Suppressor macrophage treated with lipopolysaccharide for 4 hours (primary cell): ENCODE measurements around the gene SRPK2.
A peak's percentile ranks its signal among the peaks of the same experiment; 100 is the strongest.
"Not testable (repeated sequence)": the region's sequence is repeated elsewhere in the genome, so short reads cannot be mapped to it uniquely, and the experiment has no call there.

Source experiments
- DNase-seq: peaks from one replicate; pipeline ENCODE4 v3.0.0-alpha.2; 2020

The SRPK2 gene

GRCh38 chr7:105297309-105297708 is 91.4 kb downstream of the SRPK2 start:
- no peak for DNase-seq

GRCh38 chr7:105296491-105296890 is 92.2 kb downstream of the SRPK2 start:
- no peak for DNase-seq

- no peak for DNase-seq
These were observed 92.9 kb downstream of the SRPK2 start for GRCh38 chr7:105295596-105296352.

- not testable (repeated sequence) for DNase-seq
These were observed 94.2 kb downstream of the SRPK2 start for GRCh38 chr7:105294482-105294881.

GRCh38 chr7:105289704-105290103 is 99.0 kb downstream of the SRPK2 start:
- DNase-seq: no peak

GRCh38 chr7:105286441-105286840 is 102.3 kb downstream of the SRPK2 start:
- no peak for DNase-seq

- DNase-seq: no peak
These were observed 103.4 kb downstream of the SRPK2 start for GRCh38 chr7:105285118-105285874.

GRCh38 chr7:105284014-105284413 is 104.7 kb downstream of the SRPK2 start:
- no peak for DNase-seq

GRCh38 chr7:105281966-105282365 is 106.8 kb downstream of the SRPK2 start:
- DNase-seq: no peak

- no peak for DNase-seq
These were observed 109.1 kb downstream of the SRPK2 start for GRCh38 chr7:105279688-105280007.

- no peak for DNase-seq
These were observed 109.6 kb downstream of the SRPK2 start for GRCh38 chr7:105278973-105279687.

GRCh38 chr7:105278565-105278964 is 110.2 kb downstream of the SRPK2 start:
- DNase-seq: no peak

GRCh38 chr7:105277341-105277740 is 111.4 kb downstream of the SRPK2 start:
- DNase-seq: no peak

- no peak for DNase-seq
These were observed 118.6 kb downstream of the SRPK2 start for GRCh38 chr7:105270117-105270516.

- DNase-seq: no peak
These were observed 119.3 kb downstream of the SRPK2 start for GRCh38 chr7:105269397-105269796.

- DNase-seq: peak; percentile 65
These were observed 120.0 kb downstream of the SRPK2 start for GRCh38 chr7:105268511-105269392.

- peak; percentile 54 for DNase-seq
These were observed 120.7 kb downstream of the SRPK2 start for GRCh38 chr7:105268056-105268455.

- no peak for DNase-seq
These were observed 121.5 kb downstream of the SRPK2 start for GRCh38 chr7:105267244-105267643.

- no peak for DNase-seq
These were observed 124.0 kb downstream of the SRPK2 start for GRCh38 chr7:105264707-105265106.

GRCh38 chr7:105261689-105262088 is 127.0 kb downstream of the SRPK2 start:
- DNase-seq: peak; percentile 14

- not testable (repeated sequence) for DNase-seq
These were observed 128.4 kb downstream of the SRPK2 start for GRCh38 chr7:105260201-105260871.

- DNase-seq: not testable (repeated sequence)
These were observed 129.8 kb downstream of the SRPK2 start for GRCh38 chr7:105258919-105259318.
